ENCODE measurements around the gene TADA3. TPM values are rescaled to one million over a fixed set of nuclear protein-coding genes. Genes with fewer than 3 reads are reported as not detected.

TADA3 gene
- polyA plus RNA-seq, 3 donors: 21.0 to 49.8 (median 38.0) TPM

DNA sequence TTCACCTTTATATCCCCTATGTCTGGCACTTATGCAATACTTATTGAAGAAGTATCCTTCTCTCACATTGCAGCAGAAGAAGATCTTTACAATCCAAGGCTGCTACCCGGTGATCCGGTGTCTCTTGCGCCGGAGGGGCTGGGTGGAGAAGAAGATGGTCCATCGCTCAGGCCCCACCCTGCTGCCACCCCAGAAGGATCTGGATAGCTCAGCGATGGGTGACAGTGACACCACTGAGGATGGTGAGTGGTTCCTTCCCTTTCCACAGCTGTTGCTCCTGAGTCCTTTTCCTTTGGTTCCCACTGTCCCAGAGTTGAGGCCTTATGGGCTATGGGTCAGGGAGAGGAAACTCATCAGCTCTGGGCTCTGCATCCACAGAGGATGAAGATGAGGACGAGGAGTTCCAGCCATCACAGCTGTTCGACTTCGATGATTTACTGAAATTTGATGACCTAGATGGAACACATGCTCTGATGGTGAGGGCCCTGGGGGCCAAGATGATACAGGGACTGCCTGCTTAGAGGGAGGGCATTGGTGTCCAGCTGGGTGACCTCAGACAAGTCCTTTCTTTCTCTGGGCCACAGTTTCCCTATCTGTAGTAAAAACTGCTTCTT, 20.7 kb upstream of the TADA3 start:
- WGBS, 3 donors: 93 to 96% (median 96%) methylated on average over 9 of the region's 9 CpGs
- no peak overlapping the region for H3K27ac ChIP-seq (ENCODE audit: low read depth, low read length)

DNA sequence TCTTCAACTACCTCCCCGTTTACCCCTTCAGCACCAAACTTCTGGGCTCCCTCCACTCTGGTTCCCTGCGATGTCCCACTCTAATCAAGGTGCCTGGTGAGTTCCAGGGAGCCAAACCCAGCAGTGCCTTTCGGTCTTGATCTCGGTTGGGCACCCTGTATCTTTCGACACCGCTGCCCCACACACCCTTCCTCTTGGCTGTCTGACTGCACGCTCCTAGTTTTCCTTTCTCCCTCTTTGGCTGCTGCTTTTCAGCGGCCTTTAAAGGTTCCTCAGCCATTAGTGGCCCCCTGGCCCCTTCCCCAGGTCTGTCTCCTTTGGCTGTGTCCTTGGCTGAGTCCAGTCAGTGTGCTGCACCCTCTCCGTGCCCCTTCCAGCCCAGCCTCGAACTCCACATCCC, 18.6 kb upstream of the TADA3 start:
- WGBS, 3 donors: 46 to 72% (median 62%) methylated on average over 10 of the region's 10 CpGs

GRCh38 chr3:9810433-9810770, 18.1 kb upstream of the TADA3 start:
- H3K27ac ChIP-seq (ENCODE audit: low read depth, low read length): no peak overlapping the region
- WGBS, 3 donors: 3 to 9% (median 9%) methylated on average over 18 of the region's 18 CpGs

More for the DNA sequence above, 18.6 kb upstream of the TADA3 start:
- no peak overlapping the region for H3K27ac ChIP-seq (ENCODE audit: low read depth, low read length)

DNA sequence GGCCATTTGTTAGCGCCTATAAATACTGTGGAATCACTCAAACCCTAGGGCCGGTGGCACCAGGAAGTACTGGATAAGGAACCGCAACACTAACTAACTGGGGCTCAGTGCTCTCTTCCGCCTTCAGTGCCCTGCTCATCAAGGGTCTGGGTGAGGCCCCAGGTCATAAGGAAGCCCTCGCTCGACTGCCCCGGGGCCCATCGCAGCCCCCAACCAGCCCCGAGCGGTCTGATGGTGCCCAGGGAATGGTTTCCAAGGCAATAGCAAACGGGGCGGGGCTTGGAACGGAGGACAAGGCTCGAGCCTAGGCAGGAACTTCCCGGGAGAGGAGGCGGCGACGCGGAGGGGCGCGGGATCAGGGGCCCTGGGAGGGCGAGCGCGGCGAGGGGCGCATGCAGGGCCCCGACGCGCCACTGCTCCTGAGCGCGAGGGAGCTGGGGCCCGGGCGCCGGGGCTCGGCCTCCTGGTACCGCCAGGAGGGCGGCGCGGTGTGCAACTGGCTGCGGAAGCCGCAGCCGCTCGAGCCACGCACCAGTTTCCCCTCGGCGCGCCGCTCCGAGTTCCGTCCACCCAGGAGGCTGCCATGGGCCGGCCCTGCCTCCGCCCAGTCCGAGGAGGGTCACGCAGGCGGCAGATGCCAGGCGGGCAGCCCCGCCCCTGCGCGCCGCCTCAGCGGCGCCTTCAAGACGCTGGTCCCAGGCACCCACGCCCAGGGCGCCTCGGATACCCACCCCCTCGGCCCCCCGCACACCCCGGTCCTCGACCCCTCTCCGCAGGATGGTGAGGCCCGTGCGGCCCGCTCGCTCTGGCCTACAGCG, 17.6 kb upstream of the TADA3 start, which contains the start of gene TTLL3:
Gene TTLL3, plus strand, starts transcription at position 648 of the 818 bp plus-strand sequence. CDS start 400 bp downstream, outside the sequence.
- H3K27ac ChIP-seq (ENCODE audit: low read depth, low read length): peak within 1 kb of the TSS; percentile 84
- WGBS, 3 donors: 0 to 1% (median 0%) methylated on average over 34 to 76 of the region's 76 CpGs

GRCh38 chr3:9809239-9809614, 17.0 kb upstream of the TADA3 start:
- 78 to 86% (median 84%) methylated on average over 4 of the region's 4 CpGs for WGBS, 3 donors
- H3K27ac ChIP-seq (ENCODE audit: low read depth, low read length): peak overlapping the region; percentile 84

GRCh38 chr3:9808345-9809037, 16.2 kb upstream of the TADA3 start:
- H3K27ac ChIP-seq (ENCODE audit: low read depth, low read length): no peak overlapping the region
- WGBS, 3 donors: 62 to 71% (median 69%) methylated on average over 7 of the region's 7 CpGs

DNA sequence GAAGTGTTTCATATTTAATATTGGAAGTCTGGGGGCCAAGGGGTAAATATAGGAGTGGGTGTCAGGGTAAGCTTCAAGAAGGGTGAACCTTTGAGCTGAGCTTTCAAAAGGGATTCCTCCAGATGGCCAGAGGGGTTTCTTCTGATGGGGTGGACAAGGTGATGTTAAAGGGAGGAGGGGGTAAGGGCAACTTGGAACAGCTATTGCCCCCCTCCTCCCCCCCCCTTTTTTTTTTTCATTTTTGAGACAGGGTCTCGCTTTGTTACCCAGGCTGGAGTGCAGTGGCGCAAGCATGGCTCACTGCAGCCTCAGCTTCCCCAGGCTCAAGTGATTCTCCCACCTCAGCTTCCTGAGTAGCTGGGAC, 15.7 kb upstream of the TADA3 start:
- 83 to 100% (median 93%) methylated on average over 2 of the region's 2 CpGs for WGBS, 3 donors
- H3K27ac ChIP-seq (ENCODE audit: low read depth, low read length): no peak overlapping the region

- H3K27ac ChIP-seq (ENCODE audit: low read depth, low read length): no peak overlapping the region
- WGBS, 3 donors: 90 to 94% (median 92%) methylated on average over 7 of the region's 7 CpGs
These were observed 14.7 kb upstream of the TADA3 start for GRCh38 chr3:9806688-9807589.

- no peak overlapping the region for H3K27ac ChIP-seq (ENCODE audit: low read depth, low read length)
- 84 to 94% (median 87%) methylated on average over 12 of the region's 12 CpGs for WGBS, 3 donors
These were observed 13.9 kb upstream of the TADA3 start for GRCh38 chr3:9806137-9806536.

DNA sequence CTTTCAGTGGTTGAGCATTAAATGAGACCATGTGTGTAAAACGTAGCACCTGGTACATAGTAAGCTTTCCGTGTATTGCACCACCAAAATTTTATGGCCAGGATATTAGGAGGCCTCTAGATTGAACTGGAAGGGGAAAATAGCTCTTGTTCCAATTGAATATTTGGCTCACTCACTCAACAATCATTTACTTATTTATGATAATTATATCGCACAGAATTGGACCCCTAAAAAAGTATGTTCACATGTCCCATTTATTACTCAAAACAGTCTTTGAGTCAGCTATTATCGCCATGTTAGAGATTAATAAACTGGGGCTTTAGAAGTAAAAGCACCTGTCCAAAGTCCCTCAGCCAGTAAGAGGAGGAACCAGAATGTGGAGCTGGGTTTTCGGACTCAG, 12.7 kb upstream of the TADA3 start:
- no peak overlapping the region for H3K27ac ChIP-seq (ENCODE audit: low read depth, low read length)
- 87 to 93% (median 91%) methylated on average over 5 of the region's 5 CpGs for WGBS, 3 donors

DNA sequence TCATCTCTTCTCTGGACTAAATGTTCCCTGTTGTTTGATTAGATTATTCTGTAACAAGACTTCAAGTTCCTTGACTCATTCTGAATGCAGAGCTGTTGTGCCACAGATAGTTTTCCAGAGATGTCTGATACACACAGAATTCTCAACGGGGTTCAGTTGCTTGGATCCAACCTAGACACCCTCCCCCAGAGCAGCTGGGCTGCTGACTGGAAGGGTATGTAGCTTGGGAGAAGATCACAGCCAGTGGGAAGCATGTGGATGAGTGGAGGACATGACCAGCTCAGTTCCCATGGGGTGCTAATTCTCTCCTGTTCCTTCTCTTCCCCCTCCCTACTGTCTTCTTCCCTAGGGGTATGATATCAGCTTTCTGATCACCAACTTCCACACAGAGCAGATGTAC, 11.2 kb upstream of the TADA3 start:
- 82 to 95% (median 87%) methylated on average over 1 of the region's 1 CpG for WGBS, 3 donors
- H3K27ac ChIP-seq (ENCODE audit: low read depth, low read length): no peak overlapping the region

DNA sequence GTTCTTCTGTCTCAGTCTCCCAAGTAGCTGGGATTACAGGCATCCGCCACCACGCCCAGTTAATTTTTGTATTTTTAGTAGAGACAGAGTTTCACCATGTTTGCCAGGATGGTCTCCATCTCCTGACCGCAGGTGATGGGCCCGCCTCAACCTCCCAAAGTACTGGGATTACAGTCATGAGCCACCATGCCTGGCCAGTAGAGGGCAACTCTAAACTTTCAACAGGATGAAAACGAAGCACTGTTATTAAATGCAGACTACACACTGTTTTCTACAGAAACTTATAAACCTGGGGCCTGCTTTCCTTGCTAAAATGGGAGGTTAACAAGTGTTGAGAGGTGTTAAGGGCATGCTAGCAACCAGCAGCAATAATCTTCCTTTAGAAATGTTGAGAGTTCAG, 8.3 kb upstream of the TADA3 start:
- H3K27ac ChIP-seq (ENCODE audit: low read depth, low read length): no peak overlapping the region
- WGBS, 3 donors: 83 to 90% (median 87%) methylated on average over 5 of the region's 5 CpGs

DNA sequence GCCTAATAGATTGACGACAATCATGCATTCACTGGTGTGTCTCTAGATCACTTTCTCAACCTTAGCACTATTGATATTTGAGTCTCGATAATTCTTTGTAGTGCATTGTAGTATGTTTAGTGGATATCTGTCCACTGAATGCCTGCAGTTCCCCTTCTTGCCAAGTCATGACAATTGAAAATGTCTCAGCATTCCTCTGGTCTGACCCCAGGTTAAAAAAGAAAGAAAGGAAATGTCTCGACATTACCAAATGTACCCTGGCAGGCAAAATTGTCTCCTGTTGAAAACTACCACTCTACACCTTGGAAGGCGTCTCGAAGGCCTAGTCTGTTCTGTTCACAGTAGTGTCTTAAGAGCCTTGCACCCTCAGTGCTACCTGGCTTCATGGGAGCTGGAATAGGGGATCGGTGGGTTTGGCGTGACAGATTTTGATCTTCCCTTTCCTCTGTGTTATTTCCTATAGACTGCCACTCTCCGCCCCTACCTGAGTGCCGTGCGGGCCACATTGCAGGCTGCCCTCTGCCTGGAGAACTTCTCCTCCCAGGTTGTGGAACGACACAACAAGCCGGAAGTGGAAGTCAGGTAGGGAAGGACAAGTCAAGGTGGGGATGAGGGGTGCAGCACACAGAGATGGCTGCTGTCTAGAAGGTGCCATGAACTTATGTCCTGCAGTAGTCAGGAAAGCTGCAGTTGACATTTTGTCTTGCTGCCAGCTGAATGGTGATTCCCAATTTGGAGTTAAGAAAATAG, 5.1 kb upstream of the TADA3 start:
- 90 to 91% (median 90%) methylated on average over 12 of the region's 12 CpGs for WGBS, 3 donors
- H3K27ac ChIP-seq (ENCODE audit: low read depth, low read length): no peak overlapping the region

- 72 to 84% (median 81%) methylated on average over 5 of the region's 5 CpGs for WGBS, 3 donors
These were observed 2.9 kb upstream of the TADA3 start for GRCh38 chr3:9795207-9795606.

GRCh38 chr3:9794400-9794799, 2.1 kb upstream of the TADA3 start:
- no peak overlapping the region for H3K27ac ChIP-seq (ENCODE audit: low read depth, low read length)
- 90 to 94% (median 91%) methylated on average over 11 of the region's 11 CpGs for WGBS, 3 donors

More at GRCh38 chr3:9795207-9795606, 2.9 kb upstream of the TADA3 start:
- no peak overlapping the region for H3K27ac ChIP-seq (ENCODE audit: low read depth, low read length)

DNA sequence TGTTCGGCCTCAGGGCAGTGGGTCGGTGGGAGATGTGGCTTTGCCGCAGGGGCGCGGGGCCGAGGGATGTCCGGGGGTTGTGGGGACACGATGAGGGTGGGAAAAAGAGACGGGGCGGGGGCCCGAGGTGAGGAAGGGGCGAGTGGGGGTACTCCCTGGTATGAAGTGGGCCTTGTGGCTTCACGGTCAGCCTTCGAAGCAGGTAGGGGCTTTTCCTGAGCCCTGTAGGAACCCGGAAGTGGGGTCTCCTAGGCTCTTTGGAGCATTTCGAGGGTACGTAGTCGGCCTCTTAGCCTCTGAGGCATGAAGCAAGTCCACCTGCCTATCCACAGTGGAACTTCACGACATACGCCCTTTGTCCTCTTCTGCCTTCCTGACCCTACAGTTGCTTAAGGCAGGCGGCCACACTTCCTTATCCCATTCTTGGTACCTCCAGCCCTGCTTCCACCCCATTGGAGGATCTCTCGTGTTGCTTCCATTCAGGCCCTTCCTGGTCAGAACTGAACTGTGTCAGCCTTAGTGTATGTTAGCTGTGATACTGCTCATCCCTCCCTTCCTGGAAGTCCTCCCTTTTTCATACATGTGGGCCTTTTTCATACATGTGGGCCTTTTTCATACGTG, 998 bp upstream of the TADA3 start:
- peak overlapping the region; percentile 91 for H3K27ac ChIP-seq (ENCODE audit: low read depth, low read length)
- WGBS, 3 donors: 1% methylated on average over 21 to 23 of the region's 23 CpGs

DNA sequence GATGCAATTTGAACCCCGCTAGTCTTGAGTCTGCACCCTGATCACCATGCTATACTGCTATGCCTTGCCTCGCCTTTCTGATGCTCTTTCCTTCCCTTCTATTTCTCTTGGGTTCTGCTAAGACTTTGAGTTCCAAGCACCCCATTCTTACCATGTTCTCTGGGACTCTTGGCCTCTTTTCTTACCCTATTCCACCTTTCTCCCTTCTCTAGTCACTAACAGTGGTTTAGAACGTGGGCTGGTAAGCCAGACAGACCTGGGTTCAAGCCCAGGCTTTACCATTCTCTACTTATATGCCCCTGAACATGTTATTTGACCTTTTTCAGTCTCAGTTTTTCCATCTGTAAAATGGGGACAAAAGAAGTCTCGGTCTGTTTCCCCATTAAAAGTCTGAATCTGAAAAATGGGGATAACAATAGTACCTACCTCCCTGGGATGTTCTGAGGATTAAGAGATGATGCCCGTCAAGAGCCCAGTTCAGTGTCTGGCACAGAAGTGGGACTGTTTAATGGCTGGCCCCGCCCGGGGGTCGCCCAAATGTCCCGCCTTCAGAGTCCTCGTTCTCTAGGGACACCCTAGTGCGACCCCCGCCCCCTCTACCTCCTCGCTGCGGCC, 376 bp downstream of the TADA3 start:
- 15 to 16% (median 15%) methylated on average over 14 of the region's 14 CpGs for WGBS, 3 donors
- peak overlapping the region; percentile 62 for H3K27ac ChIP-seq (ENCODE audit: low read depth, low read length)

All from adipose tissue (tissue), 3 donors.